Activated T-cell treated with anti-CD3 and anti-CD28 coated beads, Interleukin-2, amount 50 U/mL, for 72 hours (primary cell): Measurements from ENCODE around the gene GABRD. TPM values are rescaled to one million over a fixed set of nuclear protein-coding genes. Genes with fewer than 3 reads are reported as not detected.

Source experiments
- ATAC-seq, 2 donors: fragments of 150-1000 bp; cut with Tn5 transposase; replicated peaks in 1 of 2; 2 replicates each; pipeline ENCODE4 v1.10.0; 2021; ENCODE audit warnings: moderate library complexity in 2 of 2, mild to moderate bottlenecking in 1 of 2
- DNase-seq, 2 donors: peaks; one replicate each; pipeline ENCODE4 v3.0.0; 2021 to 2022; ENCODE audit warnings: mixed read lengths in 1 of 2
- H3K27ac Mint-ChIP-seq: one replicate; pipeline ENCODE4 v1.8.0; 2022; ENCODE audit warnings: mild to moderate bottlenecking, moderate library complexity, mixed read lengths
- H3K27me3 Mint-ChIP-seq: one replicate; pipeline ENCODE4 v1.8.0; 2022; ENCODE audit warnings: low read depth, mixed read lengths
- H3K36me3 Mint-ChIP-seq, 2 donors: one replicate each; pipeline ENCODE4 v1.8.0; 2022; ENCODE audit warnings: mixed read lengths in 2 of 2, mild to moderate bottlenecking in 1 of 2; ENCODE audit not compliant: insufficient read depth in 2 of 2
- H3K4me1 Mint-ChIP-seq: one replicate; pipeline ENCODE4 v1.8.0; 2022; ENCODE audit warnings: low read depth, mixed read lengths
- H3K4me3 Mint-ChIP-seq, 2 donors: one replicate each; pipeline ENCODE4 v1.8.0; 2022; ENCODE audit warnings: mild to moderate bottlenecking in 2 of 2, mixed read lengths in 2 of 2, moderate library complexity in 2 of 2
- H3K9me3 Mint-ChIP-seq, 2 donors: one replicate each; pipeline ENCODE4 v1.8.0; 2022; ENCODE audit warnings: mixed read lengths in 2 of 2
- total RNA-seq, 2 donors: library from RNA; stranded (reverse); gene quantifications; one replicate each; pipeline ENCODE4 v1.2.3, GENCODE V29; 2022

The GABRD gene
- total RNA-seq, 2 donors from 2014 or later = not detected

DNA sequence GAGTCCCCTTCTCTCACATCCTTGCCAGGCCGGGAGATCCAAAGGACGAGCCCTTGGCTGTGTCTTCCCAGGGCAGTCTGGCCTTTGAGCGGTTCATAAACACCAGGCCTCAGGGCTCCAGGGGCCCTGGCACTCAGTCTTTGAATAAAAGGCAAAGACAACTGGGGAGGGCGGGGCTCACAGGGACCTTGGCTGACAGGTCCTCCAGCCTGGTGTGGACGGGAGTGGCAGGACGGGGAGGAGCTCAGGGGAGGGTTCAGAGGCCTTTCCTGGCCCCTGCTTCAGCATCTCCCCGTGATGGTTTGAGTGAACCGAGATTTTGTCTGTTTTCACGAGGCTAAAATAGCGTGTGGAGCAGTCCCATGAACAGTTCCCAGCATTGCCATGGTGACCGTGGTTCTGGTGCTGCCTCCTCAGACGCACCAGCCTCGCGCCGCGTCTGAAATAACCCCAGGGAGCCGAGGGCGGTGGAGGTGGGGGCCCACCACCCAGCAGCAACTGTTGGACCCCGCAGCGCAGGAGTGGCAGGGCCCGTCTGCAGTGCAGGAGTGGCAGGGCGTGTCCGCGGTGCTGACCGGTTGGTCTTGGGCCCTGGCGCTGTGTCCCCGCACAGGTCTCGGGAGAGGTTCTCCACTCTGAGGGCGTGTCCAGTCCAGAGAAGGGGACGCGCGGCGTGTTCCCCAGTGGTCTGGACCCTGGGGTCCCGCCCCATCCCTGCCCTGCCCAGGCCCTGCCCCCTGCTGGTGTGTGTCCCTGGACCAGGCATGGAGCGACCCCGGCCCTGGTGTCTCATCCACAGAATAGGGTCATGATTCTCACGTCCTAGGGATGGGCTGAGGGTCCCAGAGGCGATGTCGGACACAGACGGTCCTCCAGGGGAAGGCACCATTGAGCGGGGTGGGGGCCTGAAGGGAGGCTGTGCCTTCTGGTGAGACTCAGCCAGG, 24.0 kb downstream of the GABRD start:
- DNase-seq = no peak
- Mint-ChIP-seq H3K36me3 (no peaks in the 10 kb centered on the region), H3K27ac (no peak overlapping the region), H3K4me3 (no peak overlapping the region), H3K27me3 (peaks cover 1% of the 10 kb centered on the region), H3K4me1 (peaks cover 14% of the 10 kb centered on the region), H3K9me3 (no peaks in the 10 kb centered on the region)
- no peak for ATAC-seq

- Mint-ChIP-seq H3K9me3 (no peaks in the 10 kb centered on the region), H3K27ac (no peak overlapping the region), H3K4me3 (peak overlapping the region; percentile 10 to 37), H3K4me1 (peaks cover 21% of the 10 kb centered on the region), H3K27me3 (peaks cover 9% of the 10 kb centered on the region), H3K36me3 (no peaks in the 10 kb centered on the region)
- no peak for ATAC-seq
- DNase-seq = no peak
Measured at GRCh38 chr1:2043886-2044285, 24.7 kb downstream of the GABRD start.

- ATAC-seq = peak; percentile 73 to 77
- Mint-ChIP-seq H3K27me3 (peaks cover 15% of the 10 kb centered on the region), H3K36me3 (no peaks in the 10 kb centered on the region), H3K9me3 (no peaks in the 10 kb centered on the region), H3K4me1 (peaks cover 29% of the 10 kb centered on the region), H3K4me3 (peak overlapping the region; percentile 23 to 48), H3K27ac (no peak overlapping the region)
- DNase-seq = peak; percentile 83 to 90
Measured at GRCh38 chr1:2044510-2045319, 25.6 kb downstream of the GABRD start.

DNA sequence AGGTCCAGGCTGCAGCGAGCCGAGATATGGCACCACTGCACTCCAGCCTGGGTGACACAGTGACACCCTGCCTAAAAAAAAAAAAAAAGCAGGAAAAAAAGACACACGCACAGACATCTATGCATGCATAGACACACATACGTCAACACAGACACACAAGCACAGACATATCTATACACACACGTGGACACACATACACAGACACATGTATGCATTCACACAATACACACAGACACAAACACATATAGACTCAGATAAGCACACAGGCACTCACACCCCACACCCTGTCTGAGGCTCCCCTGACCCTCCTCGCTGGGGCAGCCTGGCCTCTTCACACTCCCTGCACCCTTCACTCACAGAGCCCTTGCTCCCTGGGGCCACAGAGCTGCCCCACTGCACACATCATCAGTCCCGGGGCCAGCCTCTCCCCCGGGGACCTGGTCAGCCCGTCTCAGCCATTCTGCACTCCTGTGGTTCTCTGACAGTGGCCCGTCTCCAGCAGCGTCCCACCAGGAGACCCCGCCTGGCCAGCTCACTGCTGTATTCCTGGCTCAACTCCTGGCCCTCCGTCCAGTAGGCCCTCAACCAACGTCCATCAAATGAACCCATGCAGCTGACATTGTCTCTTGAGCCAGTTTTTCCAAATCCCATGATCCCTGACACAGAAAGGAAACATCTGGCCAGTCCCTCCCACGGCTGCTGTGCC, 26.5 kb downstream of the GABRD start:
- no peak for ATAC-seq
- Mint-ChIP-seq H3K4me1 (peaks cover 29% of the 10 kb centered on the region), H3K36me3 (no peaks in the 10 kb centered on the region), H3K4me3 (peak overlapping the region; percentile 4 to 48), H3K27me3 (peaks cover 15% of the 10 kb centered on the region), H3K27ac (no peak overlapping the region), H3K9me3 (no peaks in the 10 kb centered on the region)
- DNase-seq = no peak

DNA sequence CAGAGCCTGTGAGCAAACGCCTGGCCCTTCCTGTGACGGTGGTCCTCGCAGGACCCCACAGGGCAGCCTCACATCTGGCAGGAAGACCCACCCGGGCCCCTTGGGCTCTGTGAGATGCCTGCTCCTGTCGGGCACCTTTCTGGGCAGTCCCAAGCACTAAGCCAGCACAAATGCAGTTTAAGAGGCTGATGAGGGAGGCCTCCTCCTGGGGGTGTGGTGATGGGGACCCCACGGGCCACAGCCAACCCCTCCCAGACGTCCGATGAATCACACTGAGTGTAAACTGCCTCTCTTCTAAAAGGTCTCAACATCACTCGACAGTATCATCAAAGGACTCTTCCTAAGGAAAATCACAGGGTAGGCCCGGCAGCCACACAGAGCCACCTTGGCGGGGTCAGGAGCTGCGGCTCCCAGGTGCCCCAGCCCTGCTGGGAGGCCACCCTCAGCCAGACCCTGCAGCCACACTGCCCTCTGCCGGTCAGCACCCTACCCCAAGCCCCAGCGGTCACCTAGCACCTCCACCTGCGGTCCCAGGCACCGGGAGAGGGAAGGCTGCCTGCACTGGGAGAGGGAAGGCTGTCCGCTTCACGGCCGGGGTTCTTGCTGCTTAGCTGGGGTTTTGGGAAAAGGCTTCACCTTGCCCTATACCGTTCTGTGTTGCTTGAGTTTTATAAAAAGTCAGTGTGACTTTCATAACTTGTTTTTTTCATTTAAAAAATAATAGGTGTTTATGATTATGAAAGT, 27.2 kb downstream of the GABRD start:
- H3K4me3 Mint-ChIP-seq = no peak overlapping the region
- peak; percentile 17 for ATAC-seq

DNA sequence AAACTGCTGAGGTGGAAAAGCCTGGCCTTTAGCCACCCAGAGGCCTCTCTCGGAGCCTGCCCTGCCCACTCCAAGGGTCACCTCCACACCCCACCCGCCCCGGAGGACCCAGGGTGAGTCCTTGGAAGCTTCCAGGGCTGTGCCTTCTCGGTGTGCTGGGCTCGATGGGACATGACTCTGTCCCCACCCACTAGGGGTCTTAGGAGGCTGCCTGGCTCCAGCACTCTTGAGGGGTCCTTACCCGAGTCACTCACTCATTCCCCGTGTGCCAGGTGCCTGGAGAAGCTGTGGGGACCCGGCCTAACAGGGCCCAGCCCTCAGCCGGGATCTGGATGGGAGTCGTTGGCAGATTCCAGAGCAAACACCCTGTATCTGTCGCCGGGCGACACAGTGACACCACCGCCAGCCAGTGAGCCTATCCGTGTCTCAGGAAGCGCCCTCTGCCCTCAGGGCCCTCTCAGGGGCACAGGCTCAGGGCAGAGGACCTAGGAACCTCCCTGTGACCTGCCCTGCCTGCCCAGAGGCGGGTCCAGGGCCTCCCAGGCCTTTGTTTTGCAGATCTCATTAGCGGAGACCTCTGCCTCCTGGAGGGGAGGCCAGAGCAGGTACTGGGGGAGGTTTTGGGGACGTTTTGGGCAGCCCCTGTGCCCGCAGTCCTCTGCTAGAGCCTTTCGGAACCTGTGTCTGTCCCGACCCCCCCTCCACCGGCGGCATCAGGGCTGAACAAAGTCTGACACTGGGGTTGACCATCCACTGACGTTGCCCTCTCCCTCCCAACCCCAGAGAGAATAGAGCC, 28.0 kb downstream of the GABRD start:
- Mint-ChIP-seq H3K27me3 (peaks cover 15% of the 10 kb centered on the region), H3K4me1 (peaks cover 29% of the 10 kb centered on the region), H3K27ac (no peak overlapping the region), H3K9me3 (no peaks in the 10 kb centered on the region), H3K36me3 (no peaks in the 10 kb centered on the region), H3K4me3 (no peak overlapping the region)
- no peak for DNase-seq
- no peak for ATAC-seq

More for the DNA sequence above, 27.2 kb downstream of the GABRD start:
- Mint-ChIP-seq H3K9me3 (no peaks in the 10 kb centered on the region), H3K4me1 (peaks cover 29% of the 10 kb centered on the region), H3K27ac (no peak overlapping the region), H3K36me3 (no peaks in the 10 kb centered on the region), H3K27me3 (peaks cover 15% of the 10 kb centered on the region)
- DNase-seq = peak; percentile 72 to 83

- H3K9me3 Mint-ChIP-seq = no peaks in the 10 kb centered on the region
- H3K27ac Mint-ChIP-seq = peak overlapping the region; percentile 4
- DNase-seq (no peak), ATAC-seq (no peak)
- peak overlapping the region; percentile 86 to 91 for H3K4me3 Mint-ChIP-seq
- H3K36me3 Mint-ChIP-seq = no peaks in the 10 kb centered on the region
- H3K27me3 Mint-ChIP-seq = peaks cover 15% of the 10 kb centered on the region
- H3K4me1 Mint-ChIP-seq = peaks cover 29% of the 10 kb centered on the region
Measured at GRCh38 chr1:2047749-2048729, 28.9 kb downstream of the GABRD start.

GRCh38 chr1:2049225-2049717, 30.1 kb downstream of the GABRD start:
- H3K27ac Mint-ChIP-seq = no peak overlapping the region
- peak overlapping the region; percentile 86 to 91 for H3K4me3 Mint-ChIP-seq
- peaks cover 23% of the 10 kb centered on the region for H3K4me1 Mint-ChIP-seq
- H3K9me3 Mint-ChIP-seq = no peaks in the 10 kb centered on the region
- ATAC-seq = no peak
- H3K36me3 Mint-ChIP-seq = no peaks in the 10 kb centered on the region
- peaks cover 15% of the 10 kb centered on the region for H3K27me3 Mint-ChIP-seq
- peak; percentile 22 to 25 for DNase-seq

DNA sequence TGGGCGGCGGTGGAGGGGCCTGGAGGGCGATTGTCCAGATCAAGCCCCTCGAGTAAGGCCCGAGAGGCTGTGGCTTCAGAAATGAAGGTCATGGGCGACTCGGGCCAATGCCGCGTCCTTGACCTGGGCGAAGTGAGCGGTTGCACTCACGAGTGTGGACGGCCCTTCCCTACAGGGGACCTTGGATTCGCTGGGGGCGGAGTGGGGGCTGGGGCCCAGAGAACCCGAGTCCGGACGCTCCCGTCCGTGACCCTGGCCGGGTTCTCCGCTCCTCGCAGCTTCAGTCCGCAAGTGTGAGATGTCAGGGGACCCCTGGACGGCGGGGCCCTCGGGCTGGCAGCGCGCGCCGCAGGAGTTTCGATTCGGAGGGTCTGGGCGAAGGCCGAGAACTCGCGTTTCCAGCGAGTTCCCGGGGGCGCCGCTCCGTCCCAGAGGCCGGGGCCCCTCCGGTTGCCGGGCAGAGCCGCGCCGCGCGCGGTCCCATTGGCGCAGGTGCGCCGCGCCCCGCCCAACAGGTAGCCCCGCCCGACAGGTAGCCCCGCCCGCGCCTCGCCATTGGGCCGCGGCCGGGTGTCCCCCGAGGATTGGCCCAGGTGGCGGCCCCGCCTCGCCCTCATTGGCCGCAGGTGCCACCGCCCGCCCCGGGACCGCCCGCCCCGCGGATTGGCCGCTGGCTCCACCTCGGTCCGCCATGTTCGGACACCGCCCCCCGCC, 30.7 kb downstream of the GABRD start, which contains the start of gene PRKCZ:
TSS of gene PRKCZ (plus strand) at position 694 of the 714 bp plus-strand sequence. CDS start 220 bp downstream, outside the sequence.
- Mint-ChIP-seq H3K9me3 (no peaks in the 10 kb centered on the region), H3K27me3 (peaks cover 15% of the 10 kb centered on the region), H3K36me3 (no peaks in the 10 kb centered on the region), H3K4me3 (peak within 1 kb of the TSS; percentile 86 to 91), H3K4me1 (peaks cover 23% of the 10 kb centered on the region), H3K27ac (no peak within 1 kb of the TSS)
- ATAC-seq (peak; percentile 93 to 94), DNase-seq (peak; percentile 96)

DNA sequence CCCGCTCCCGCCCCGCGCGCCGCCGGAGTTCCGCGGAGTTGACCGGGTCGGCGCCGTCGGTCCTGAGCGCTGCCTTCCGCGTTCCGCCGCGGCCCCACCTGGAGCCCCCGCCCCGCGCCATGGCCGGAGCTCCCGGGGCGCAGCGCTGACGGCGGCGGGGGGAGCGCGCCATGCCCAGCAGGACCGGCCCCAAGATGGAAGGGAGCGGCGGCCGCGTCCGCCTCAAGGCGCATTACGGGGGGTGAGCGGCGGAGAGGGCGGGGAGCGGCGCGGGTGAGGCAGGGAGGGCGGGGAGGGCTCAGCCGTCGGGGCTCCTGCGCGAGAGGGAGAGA, 31.3 kb downstream of the GABRD start:
- no peak for DNase-seq
- H3K27ac Mint-ChIP-seq = no peak overlapping the region
- ATAC-seq = no peak

More for the DNA sequence above, 31.3 kb downstream of the GABRD start:
- Mint-ChIP-seq H3K4me1 (peaks cover 19% of the 10 kb centered on the region), H3K4me3 (peak overlapping the region; percentile 49 to 76), H3K27me3 (peaks cover 15% of the 10 kb centered on the region), H3K9me3 (no peaks in the 10 kb centered on the region), H3K36me3 (no peaks in the 10 kb centered on the region)
